Measurements from ENCODE around the gene GEMIN4. TPM values are rescaled to one million over a fixed set of nuclear protein-coding genes. Genes with fewer than 3 reads are reported as not detected.
A peak's percentile ranks its signal among the peaks of the same experiment; 100 is the strongest.

The GEMIN4 gene
- total and polyA plus RNA-seq, 2 of the 8 experiments (the other 6 are each of a cell fraction or from before 2014, with no cell fraction given) = 32.1 to 51.9 TPM

DNA sequence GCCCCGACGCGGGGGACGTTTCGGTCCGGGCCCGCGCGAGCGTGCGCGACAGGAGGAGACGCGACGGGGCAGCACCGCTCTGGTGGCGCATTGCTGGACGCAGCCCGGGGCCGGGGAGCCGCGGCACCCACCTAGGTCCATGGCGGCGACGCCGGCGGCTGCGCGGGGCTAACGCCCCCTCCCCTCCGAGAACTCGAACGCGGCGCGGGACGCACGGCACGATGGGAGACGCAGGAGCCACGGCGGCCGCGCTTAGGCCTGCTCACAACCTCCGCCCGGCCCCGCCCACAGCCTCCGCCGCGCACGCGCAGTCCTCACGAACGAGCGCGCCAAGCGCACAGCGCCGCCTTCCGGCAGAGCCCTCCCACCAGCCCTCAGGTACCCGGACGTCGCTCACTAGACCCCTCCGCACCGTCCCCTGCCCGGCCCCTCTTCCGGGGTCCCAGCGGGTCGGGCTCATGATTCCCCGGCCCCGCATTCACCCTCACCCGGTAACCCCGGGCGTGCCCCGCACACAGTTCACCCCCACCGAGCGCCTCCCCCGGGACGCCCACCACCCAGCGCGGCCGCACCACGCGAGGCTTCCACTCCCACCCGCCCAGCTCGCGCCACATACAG, at the start of gene GEMIN4 (continued):
- peak; percentile 83 to 95 (median 92) for TF ChIP-seq CTCF (IDR thresholded peaks at IDR 0.05; ENCODE audit: control extremely low read depth in 1 of 3, insufficient read depth in 1 of 3, low read depth in 1 of 3, low read length in 3 of 3)
- no peak; the same call in 1 of the 2 replicates for TF ChIP-seq CHD2 (IDR thresholded peaks at IDR 0.05; ENCODE audit: low read length)
- peak; percentile 76 for TF ChIP-seq TAF1 (IDR thresholded peaks at IDR 0.05; ENCODE audit: low read depth, low read length)
- TF ChIP-seq BCL11A (IDR thresholded peaks at IDR 0.05; ENCODE audit: low read depth in 2 of 2, low read length in 2 of 2) = no peak
- TF ChIP-seq EZH2 (IDR thresholded peaks at IDR 0.05; ENCODE audit: low read depth, low read length, severe bottlenecking) = no peak
- peak; percentile 37 to 48; a peak in 3 of 4 replicates for TF ChIP-seq RAD21 (IDR thresholded peaks at IDR 0.05 in 1 of 2, conservative IDR thresholded peaks at IDR 0.05 in 1 of 2; ENCODE audit: low read depth in 2 of 2, low read length in 2 of 2)
- TF ChIP-seq KDM4A (IDR thresholded peaks at IDR 0.05; ENCODE audit: low read depth, low read length, severe bottlenecking) = peak; percentile 87
- no peak for TF ChIP-seq POU5F1 (IDR thresholded peaks at IDR 0.05; ENCODE audit: low read depth, low read length)
- TF ChIP-seq CREB1 (IDR thresholded peaks at IDR 0.05) = peak; percentile 63; the same call in 1 of the 2 replicates
- TF ChIP-seq YY1 (IDR thresholded peaks at IDR 0.05; ENCODE audit: low read depth, low read length) = peak; percentile 4; the same call in 1 of the 2 replicates
- TF ChIP-seq TEAD4 (IDR thresholded peaks at IDR 0.05; ENCODE audit: low read depth, low read length) = no peak; the same call in 1 of the 2 replicates
- TF ChIP-seq KDM5A (IDR thresholded peaks at IDR 0.05; ENCODE audit: low read length) = no peak
- no peak for TF ChIP-seq ATF3 (IDR thresholded peaks at IDR 0.05; ENCODE audit: insufficient read depth, low read depth, low read length)
- no peak for TF ChIP-seq MAFK (IDR thresholded peaks at IDR 0.05; ENCODE audit: low read depth, low read length)
- TF ChIP-seq KDM1A (IDR thresholded peaks at IDR 0.05; ENCODE audit: borderline replicate concordance, low read length) = no peak
- TF ChIP-seq ZNF274 (IDR thresholded peaks at IDR 0.05; ENCODE audit: borderline replicate concordance, extremely low read depth, low read length) = no peak
- no peak; the same call in 1 of the 2 replicates for TF ChIP-seq BACH1 (IDR thresholded peaks at IDR 0.05; ENCODE audit: low read length)
- TF ChIP-seq ATF2 (IDR thresholded peaks at IDR 0.05; ENCODE audit: low read length) = no peak
- peak in 1 of 2 experiments; percentile 83; a peak in 2 of 3 replicates for TF ChIP-seq POLR2A (IDR thresholded peaks at IDR 0.05; ENCODE audit: control extremely low read depth in 1 of 2, low read depth in 2 of 2, low read length in 2 of 2)
- TF ChIP-seq SIX5 (IDR thresholded peaks at IDR 0.05; ENCODE audit: low read depth, low read length) = no peak
- TF ChIP-seq NRF1 (IDR thresholded peaks at IDR 0.05; ENCODE audit: low read depth, low read length) = peak; percentile 65
